ENCODE measurements around the gene LRMDA. TPM values are rescaled to one million over a fixed set of nuclear protein-coding genes. Genes with fewer than 3 reads are reported as not detected.

Gene LRMDA
- total and polyA plus RNA-seq, 2 donors (not counting 3 experiments of a cell fraction or from before 2014, with no cell fraction given) = 9.7 to 18.0 TPM

DNA sequence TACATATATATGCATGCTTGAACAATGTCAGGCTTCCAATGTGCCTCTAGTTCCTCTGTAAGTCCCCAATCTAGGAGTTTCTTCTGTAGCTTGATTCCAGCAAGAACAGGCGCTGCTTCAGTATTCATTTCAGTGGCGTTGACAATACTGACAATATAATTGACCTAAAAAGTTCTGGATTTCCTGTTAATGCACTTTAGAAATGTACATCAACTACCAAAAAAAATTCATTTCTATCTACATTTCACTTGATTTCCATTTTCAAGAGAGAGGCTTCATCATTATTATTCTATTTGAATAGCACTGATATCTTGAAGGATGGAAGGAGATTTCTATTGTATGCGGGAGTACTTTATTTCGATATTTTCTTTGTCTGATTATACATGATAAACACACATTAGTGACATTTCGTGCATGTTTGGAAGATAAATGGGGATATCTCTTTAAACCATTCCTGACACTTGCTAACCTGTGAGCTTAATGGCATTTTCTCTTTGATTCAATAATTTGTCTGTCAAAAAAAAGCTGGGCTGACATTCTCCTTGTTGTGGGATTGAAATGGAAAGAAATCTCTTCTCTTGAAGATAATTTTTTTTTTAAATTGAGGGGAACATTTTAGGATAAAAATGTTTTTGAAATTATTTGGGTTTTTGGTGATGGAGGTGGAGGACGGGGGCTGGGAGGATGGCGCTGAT lies 568.2 kb downstream of the LRMDA start:
- DNase-seq (ENCODE audit: low read depth, low spot score) = no peak
- Histone ChIP-seq H3K36me3 (ENCODE audit: control insufficient read depth in 2 of 2, extremely low read depth in 1 of 2, insufficient read depth in 2 of 2, low read length in 2 of 2) (no peaks in the 10 kb centered on the region), H3K9ac (replicated peaks; ENCODE audit: extremely low read depth, insufficient read depth, low read length) (no peak overlapping the region), H4K20me1 (replicated peaks; ENCODE audit: control insufficient read depth, extremely low read depth, insufficient read depth, low read length) (no peaks in the 10 kb centered on the region), H2AFZ (ENCODE audit: low read depth, low read length) (no peak overlapping the region), H3K9me3 (replicated peaks; ENCODE audit: control insufficient read depth, insufficient read depth, low read length) (no peaks in the 10 kb centered on the region), H3K4me2 (ENCODE audit: insufficient read depth, low read length) (no peak overlapping the region), H3K9me1 (replicated peaks; ENCODE audit: control insufficient read depth, extremely low read depth, insufficient read depth, low read length) (no peaks in the 10 kb centered on the region), H3K27ac (ENCODE audit: insufficient read depth, low read depth, low read length) (no peak overlapping the region), H3K4me3 (replicated peaks in 1 of 3; ENCODE audit: insufficient read depth in 1 of 3, low read depth in 1 of 3, low read length in 3 of 3) (no peak overlapping the region), H3K4me1 (ENCODE audit: control insufficient read depth, extremely low read depth, insufficient read depth, low read length) (no peaks in the 10 kb centered on the region), H3K79me2 (ENCODE audit: control insufficient read depth, insufficient read depth, low read length) (no peaks in the 10 kb centered on the region), H3K27me3 (ENCODE audit: control insufficient read depth in 2 of 2, insufficient read depth in 2 of 2, low read length in 2 of 2) (no peaks in the 10 kb centered on the region)
- POLR2A ChIA-PET = no interaction called here
- TF ChIP-seq POLR2A (IDR thresholded peaks at IDR 0.05; ENCODE audit: low read depth, low read length) (no peak), JUN (IDR thresholded peaks at IDR 0.05; ENCODE audit: borderline replicate concordance, insufficient read depth, insufficient read length, low read depth) (no peak), EZH2 (IDR thresholded peaks at IDR 0.05; ENCODE audit: borderline replicate concordance, low read depth, low read length, severe bottlenecking) (no peak), MYC (IDR thresholded peaks at IDR 0.05; ENCODE audit: low read depth, low read length) (no peak), GATA2 (IDR thresholded peaks at IDR 0.05; ENCODE audit: insufficient read depth, insufficient read length, low read depth, low read length) (no peak), FOS (IDR thresholded peaks at IDR 0.05; ENCODE audit: borderline replicate concordance, insufficient read depth, low read length) (no peak), POLR2AphosphoS5 (IDR thresholded peaks at IDR 0.05; ENCODE audit: insufficient read depth, low read depth, low read length) (no peak)
- TF ChIP-seq, protein P1, sequence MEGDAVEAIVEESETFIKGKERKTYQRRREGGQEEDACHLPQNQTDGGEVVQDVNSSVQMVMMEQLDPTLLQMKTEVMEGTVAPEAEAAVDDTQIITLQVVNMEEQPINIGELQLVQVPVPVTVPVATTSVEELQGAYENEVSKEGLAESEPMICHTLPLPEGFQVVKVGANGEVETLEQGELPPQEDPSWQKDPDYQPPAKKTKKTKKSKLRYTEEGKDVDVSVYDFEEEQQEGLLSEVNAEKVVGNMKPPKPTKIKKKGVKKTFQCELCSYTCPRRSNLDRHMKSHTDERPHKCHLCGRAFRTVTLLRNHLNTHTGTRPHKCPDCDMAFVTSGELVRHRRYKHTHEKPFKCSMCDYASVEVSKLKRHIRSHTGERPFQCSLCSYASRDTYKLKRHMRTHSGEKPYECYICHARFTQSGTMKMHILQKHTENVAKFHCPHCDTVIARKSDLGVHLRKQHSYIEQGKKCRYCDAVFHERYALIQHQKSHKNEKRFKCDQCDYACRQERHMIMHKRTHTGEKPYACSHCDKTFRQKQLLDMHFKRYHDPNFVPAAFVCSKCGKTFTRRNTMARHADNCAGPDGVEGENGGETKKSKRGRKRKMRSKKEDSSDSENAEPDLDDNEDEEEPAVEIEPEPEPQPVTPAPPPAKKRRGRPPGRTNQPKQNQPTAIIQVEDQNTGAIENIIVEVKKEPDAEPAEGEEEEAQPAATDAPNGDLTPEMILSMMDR (IDR thresholded peaks at IDR 0.05; ENCODE audit: extremely low read depth in 1 of 2, insufficient read depth in 1 of 2, low read depth in 1 of 2, low read length in 2 of 2) = no peak
- TF ChIP-seq, protein P2, sequence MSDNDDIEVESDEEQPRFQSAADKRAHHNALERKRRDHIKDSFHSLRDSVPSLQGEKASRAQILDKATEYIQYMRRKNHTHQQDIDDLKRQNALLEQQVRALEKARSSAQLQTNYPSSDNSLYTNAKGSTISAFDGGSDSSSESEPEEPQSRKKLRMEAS (IDR thresholded peaks at IDR 0.05; ENCODE audit: insufficient read depth, insufficient read length) = no peak
- CTCF ChIA-PET = no interaction called here
- dilution Hi-C loops (cut with MboI; ENCODE audit: extremely low pct_ligation_motif_present, low sequenced_read_pairs) (no loop called here), intact Hi-C loops (cut with micrococcal nuclease) (no loop called here)
- FAIRE-seq = no peak
- no TSS peak for BruUV-seq (replicated peaks)
